ENCODE results near the gene NPEPPS.

NPEPPS gene

DNA sequence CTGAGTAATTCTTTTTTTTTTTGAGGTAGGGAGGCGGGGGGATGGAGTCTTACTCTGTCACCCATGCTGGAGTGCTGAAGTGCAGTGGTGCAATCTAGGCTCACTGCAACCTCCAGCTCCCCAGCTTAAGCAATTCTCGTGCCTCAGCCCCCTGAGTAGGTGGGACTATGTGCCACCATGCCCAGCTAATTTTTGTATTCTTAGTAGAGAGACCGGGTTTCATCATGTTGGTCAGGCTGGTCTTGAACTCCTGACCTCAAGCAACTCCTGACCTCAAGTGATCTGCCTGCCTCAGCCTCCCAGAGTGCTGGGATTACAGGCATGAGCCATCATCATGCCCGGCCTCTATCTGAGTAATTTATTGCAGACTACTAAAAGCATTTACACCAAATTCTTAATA is 138.2 kb downstream of the NPEPPS start:
- no peak for DNase-seq

DNA sequence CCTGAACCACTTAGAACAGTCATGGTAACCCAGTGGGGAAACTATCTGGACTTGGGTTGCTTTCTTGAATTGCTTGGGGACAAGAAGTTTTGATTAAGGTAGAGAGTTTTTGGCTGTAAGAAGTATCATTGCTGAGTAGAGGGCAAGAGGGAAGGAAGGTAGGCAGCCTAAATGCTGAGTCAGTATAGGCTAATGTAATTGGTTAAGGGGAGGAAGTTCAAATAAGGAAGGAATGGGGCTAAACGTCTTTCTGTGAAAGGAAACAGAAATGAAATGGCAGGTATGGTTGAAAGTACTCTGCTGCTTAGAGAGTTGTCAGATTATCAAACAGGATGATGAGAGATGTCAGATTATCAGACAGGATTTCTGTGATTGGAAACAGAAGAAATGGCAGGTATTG is 139.2 kb downstream of the NPEPPS start:
- no peak for DNase-seq

Measured in midbrain (tissue), 1 donor.